Measurements from ENCODE around the gene VPS37C. TPM values are rescaled to one million over a fixed set of nuclear protein-coding genes. Genes with fewer than 3 reads are reported as not detected.

The VPS37C gene
- total and polyA plus RNA-seq, 2 of the 13 experiments (the other 11 are each of a cell fraction or from before 2014, with no cell fraction given), result 7.5 to 8.8 TPM

- no peak for TF ChIP-seq MAFK (conservative IDR thresholded peaks at IDR 0.05 in 1 of 2, IDR thresholded peaks at IDR 0.05 in 1 of 2; ENCODE audit: low read length in 2 of 2)
- TF ChIP-seq ZNF639 (CRISPR knock-in tag; conservative IDR thresholded peaks at IDR 0.05), result peak; percentile 96
- TF ChIP-seq ZNF776 (CRISPR knock-in tag; IDR thresholded peaks at IDR 0.05), result 0 out of 2 replicates have a peak, but pooled peaks have one; percentile 13
- TF ChIP-seq ZNF607 (CRISPR knock-in tag; IDR thresholded peaks at IDR 0.05; ENCODE audit: borderline replicate concordance), result peak; percentile 1; the same call in 1 of the 2 replicates
- TF ChIP-seq SP1 (IDR thresholded peaks at IDR 0.05), result no peak
- peak; percentile 71 for TF ChIP-seq SP1 (CRISPR knock-in tag; IDR thresholded peaks at IDR 0.05)
- TF ChIP-seq ZNF317 (CRISPR knock-in tag; IDR thresholded peaks at IDR 0.05), result 0 out of 2 replicates have a peak, but pooled peaks have one; percentile 6
- TF ChIP-seq ZNF574 (CRISPR knock-in tag; IDR thresholded peaks at IDR 0.05), result peak; percentile 59
- peak; percentile 77; the same call in 1 of the 2 replicates for TF ChIP-seq EEA1 (CRISPR knock-in tag; IDR thresholded peaks at IDR 0.05; ENCODE audit: borderline replicate concordance)
- 0 out of 2 replicates have a peak, but pooled peaks have one; percentile 61 for TF ChIP-seq ZNF34 (CRISPR knock-in tag; IDR thresholded peaks at IDR 0.05; ENCODE audit: borderline replicate concordance)
- peak; percentile 93 for TF ChIP-seq PRDM10 (CRISPR knock-in tag; IDR thresholded peaks at IDR 0.05; ENCODE audit: low read depth)
- TF ChIP-seq POGZ (CRISPR knock-in tag; IDR thresholded peaks at IDR 0.05), result peak; percentile 25; the same call in 1 of the 2 replicates
- TF ChIP-seq JDP2 (CRISPR knock-in tag; IDR thresholded peaks at IDR 0.05; ENCODE audit: borderline replicate concordance), result no peak
- TF ChIP-seq SALL1 (CRISPR knock-in tag; IDR thresholded peaks at IDR 0.05), result peak; percentile 25; the same call in 1 of the 2 replicates
- 0 out of 2 replicates have a peak, but pooled peaks have one; percentile 2 for TF ChIP-seq FOSL2 (CRISPR knock-in tag; IDR thresholded peaks at IDR 0.05)
- peak; percentile 28; the same call in 1 of the 2 replicates for TF ChIP-seq ZNF564 (CRISPR knock-in tag; IDR thresholded peaks at IDR 0.05)
- no peak; the same call in 1 of the 2 replicates for TF ChIP-seq MIER3 (CRISPR knock-in tag; IDR thresholded peaks at IDR 0.05; ENCODE audit: borderline replicate concordance)
- TF ChIP-seq ELF4 (CRISPR knock-in tag; IDR thresholded peaks at IDR 0.05; ENCODE audit: borderline replicate concordance), result peak; percentile 78; the same call in 1 of the 2 replicates
- peak; percentile 79 for TF ChIP-seq MAX (IDR thresholded peaks at IDR 0.05)
- peak; percentile 76 for TF ChIP-seq NFYB (CRISPR knock-in tag; IDR thresholded peaks at IDR 0.05)
- peak; percentile 71; the same call in 1 of the 2 replicates for TF ChIP-seq ZNF747 (CRISPR knock-in tag; IDR thresholded peaks at IDR 0.05; ENCODE audit: borderline replicate concordance)
These were observed at the start of gene VPS37C (continued) for GRCh38 chr11:61161190-61162091.

Measured in HepG2 (cell line).